ENCODE measurements around the gene IQCH. TPM values are rescaled to one million over a fixed set of nuclear protein-coding genes. Genes with fewer than 3 reads are reported as not detected.

The IQCH gene
- total and polyA plus RNA-seq, 9 of the 15 experiments (the other 6 are each of a cell fraction or from before 2014, with no cell fraction given): 1.8 to 3.9 (median 2.7) TPM

DNA sequence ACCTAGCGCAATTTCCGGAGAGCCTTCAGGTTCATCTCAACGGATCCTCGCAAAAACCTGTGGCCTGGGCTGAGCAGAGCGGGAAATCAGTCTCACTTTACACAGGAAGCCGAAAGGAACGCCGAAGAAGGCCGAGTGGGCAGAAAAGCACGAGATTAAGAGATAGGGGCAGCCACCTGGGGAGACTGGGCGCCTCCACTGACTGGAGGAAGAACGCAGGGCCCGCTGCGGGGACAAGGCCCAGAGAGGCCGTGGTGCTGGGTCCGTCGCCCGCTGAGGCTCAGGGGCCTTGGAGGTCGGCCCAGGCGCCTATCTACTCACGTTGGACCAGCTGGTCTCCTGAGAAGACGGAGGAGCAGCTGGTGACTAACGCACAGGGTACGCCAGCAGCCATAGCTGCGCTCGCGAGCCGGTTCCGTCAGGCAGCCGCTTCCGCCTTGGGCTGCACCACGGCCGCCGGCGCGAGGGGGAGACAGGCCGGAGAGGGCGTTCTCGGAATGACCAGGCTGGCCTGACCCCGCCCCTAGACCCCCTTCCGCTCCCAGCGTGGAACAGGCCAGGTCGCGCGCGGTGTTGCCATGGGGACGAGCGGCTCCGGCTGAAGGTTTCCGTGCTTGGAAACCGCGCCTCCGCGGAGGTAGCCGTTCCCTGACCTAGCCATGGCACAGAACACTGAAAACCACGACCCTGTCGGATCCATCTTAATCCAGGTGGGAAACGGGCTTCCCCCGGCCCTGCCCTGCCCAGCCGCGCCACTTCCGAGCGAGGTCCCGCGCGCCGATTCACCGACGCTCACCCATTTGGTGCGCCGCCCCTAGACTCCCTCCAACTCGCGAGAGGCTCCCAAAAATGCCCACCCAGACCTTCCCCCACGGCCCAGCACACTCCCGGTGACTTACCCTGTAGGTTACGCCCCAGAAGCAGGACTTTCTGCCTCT is at the start of gene IQCH, which contains the start of gene AAGAB (continued):
- TF ChIP-seq, protein P1, sequence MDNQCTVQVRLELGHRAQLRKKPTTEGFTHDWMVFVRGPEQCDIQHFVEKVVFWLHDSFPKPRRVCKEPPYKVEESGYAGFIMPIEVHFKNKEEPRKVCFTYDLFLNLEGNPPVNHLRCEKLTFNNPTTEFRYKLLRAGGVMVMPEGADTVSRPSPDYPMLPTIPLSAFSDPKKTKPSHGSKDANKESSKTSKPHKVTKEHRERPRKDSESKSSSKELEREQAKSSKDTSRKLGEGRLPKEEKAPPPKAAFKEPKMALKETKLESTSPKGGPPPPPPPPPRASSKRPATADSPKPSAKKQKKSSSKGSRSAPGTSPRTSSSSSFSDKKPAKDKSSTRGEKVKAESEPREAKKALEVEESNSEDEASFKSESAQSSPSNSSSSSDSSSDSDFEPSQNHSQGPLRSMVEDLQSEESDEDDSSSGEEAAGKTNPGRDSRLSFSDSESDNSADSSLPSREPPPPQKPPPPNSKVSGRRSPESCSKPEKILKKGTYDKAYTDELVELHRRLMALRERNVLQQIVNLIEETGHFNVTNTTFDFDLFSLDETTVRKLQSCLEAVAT (IDR thresholded peaks at IDR 0.05): 0 out of 4 replicates have a peak, but pooled peaks of 1 of the 2 experiments have one; percentile 22
- TF ChIP-seq, protein P2, sequence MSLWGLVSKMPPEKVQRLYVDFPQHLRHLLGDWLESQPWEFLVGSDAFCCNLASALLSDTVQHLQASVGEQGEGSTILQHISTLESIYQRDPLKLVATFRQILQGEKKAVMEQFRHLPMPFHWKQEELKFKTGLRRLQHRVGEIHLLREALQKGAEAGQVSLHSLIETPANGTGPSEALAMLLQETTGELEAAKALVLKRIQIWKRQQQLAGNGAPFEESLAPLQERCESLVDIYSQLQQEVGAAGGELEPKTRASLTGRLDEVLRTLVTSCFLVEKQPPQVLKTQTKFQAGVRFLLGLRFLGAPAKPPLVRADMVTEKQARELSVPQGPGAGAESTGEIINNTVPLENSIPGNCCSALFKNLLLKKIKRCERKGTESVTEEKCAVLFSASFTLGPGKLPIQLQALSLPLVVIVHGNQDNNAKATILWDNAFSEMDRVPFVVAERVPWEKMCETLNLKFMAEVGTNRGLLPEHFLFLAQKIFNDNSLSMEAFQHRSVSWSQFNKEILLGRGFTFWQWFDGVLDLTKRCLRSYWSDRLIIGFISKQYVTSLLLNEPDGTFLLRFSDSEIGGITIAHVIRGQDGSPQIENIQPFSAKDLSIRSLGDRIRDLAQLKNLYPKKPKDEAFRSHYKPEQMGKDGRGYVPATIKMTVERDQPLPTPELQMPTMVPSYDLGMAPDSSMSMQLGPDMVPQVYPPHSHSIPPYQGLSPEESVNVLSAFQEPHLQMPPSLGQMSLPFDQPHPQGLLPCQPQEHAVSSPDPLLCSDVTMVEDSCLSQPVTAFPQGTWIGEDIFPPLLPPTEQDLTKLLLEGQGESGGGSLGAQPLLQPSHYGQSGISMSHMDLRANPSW (CRISPR knock-in tag; IDR thresholded peaks at IDR 0.05): no peak
- TF ChIP-seq ZNF384 (IDR thresholded peaks at IDR 0.05; ENCODE audit: low read depth, low read length) (peak; percentile 24; the same call in 1 of the 2 replicates), ZNF197 (CRISPR knock-in tag; IDR thresholded peaks at IDR 0.05; ENCODE audit: low read depth) (peak; percentile 55; the same call in 1 of the 2 replicates), NFIX (CRISPR knock-in tag; IDR thresholded peaks at IDR 0.05; ENCODE audit: low read depth) (no peak), ZNF232 (CRISPR knock-in tag; IDR thresholded peaks at IDR 0.05) (no peak; the same call in 1 of the 2 replicates), FOXK1 (CRISPR knock-in tag; IDR thresholded peaks at IDR 0.05; ENCODE audit: borderline replicate concordance) (0 out of 2 replicates have a peak, but pooled peaks have one; percentile 73), KHSRP (IDR thresholded peaks at IDR 0.05) (no peak), GTF2E2 (tag; IDR thresholded peaks at IDR 0.05) (peak; percentile 92; the same call in 1 of the 2 replicates), NFIC (IDR thresholded peaks at IDR 0.05) (no peak), HNRNPL (IDR thresholded peaks at IDR 0.05; ENCODE audit: low read depth, low read length) (peak; percentile 65; the same call in 1 of the 2 replicates), ZNF785 (CRISPR knock-in tag; IDR thresholded peaks at IDR 0.05) (no peak), RHOXF2B (CRISPR knock-in tag; conservative IDR thresholded peaks at IDR 0.05) (no peak), FUS (optimal IDR thresholded peaks at IDR 0.05; ENCODE audit: low read depth, low read length) (peak; percentile 33)
- TF ChIP-seq, protein P3, sequence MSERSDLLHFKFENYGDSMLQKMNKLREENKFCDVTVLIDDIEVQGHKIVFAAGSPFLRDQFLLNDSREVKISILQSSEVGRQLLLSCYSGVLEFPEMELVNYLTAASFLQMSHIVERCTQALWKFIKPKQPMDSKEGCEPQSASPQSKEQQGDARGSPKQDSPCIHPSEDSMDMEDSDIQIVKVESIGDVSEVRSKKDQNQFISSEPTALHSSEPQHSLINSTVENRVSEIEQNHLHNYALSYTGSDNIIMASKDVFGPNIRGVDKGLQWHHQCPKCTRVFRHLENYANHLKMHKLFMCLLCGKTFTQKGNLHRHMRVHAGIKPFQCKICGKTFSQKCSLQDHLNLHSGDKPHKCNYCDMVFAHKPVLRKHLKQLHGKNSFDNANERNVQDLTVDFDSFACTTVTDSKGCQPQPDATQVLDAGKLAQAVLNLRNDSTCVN (CRISPR knock-in tag; IDR thresholded peaks at IDR 0.05): no peak
- TF ChIP-seq, protein P4, sequence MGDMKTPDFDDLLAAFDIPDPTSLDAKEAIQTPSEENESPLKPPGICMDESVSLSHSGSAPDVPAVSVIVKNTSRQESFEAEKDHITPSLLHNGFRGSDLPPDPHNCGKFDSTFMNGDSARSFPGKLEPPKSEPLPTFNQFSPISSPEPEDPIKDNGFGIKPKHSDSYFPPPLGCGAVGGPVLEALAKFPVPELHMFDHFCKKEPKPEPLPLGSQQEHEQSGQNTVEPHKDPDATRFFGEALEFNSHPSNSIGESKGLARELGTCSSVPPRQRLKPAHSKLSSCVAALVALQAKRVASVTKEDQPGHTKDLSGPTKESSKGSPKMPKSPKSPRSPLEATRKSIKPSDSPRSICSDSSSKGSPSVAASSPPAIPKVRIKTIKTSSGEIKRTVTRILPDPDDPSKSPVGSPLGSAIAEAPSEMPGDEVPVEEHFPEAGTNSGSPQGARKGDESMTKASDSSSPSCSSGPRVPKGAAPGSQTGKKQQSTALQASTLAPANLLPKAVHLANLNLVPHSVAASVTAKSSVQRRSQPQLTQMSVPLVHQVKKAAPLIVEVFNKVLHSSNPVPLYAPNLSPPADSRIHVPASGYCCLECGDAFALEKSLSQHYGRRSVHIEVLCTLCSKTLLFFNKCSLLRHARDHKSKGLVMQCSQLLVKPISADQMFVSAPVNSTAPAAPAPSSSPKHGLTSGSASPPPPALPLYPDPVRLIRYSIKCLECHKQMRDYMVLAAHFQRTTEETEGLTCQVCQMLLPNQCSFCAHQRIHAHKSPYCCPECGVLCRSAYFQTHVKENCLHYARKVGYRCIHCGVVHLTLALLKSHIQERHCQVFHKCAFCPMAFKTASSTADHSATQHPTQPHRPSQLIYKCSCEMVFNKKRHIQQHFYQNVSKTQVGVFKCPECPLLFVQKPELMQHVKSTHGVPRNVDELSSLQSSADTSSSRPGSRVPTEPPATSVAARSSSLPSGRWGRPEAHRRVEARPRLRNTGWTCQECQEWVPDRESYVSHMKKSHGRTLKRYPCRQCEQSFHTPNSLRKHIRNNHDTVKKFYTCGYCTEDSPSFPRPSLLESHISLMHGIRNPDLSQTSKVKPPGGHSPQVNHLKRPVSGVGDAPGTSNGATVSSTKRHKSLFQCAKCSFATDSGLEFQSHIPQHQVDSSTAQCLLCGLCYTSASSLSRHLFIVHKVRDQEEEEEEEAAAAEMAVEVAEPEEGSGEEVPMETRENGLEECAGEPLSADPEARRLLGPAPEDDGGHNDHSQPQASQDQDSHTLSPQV (IDR thresholded peaks at IDR 0.05): no peak

Measured in K562 (cell line).